ENCODE data around the gene WSCD2. TPM values are rescaled to one million over a fixed set of nuclear protein-coding genes. Genes with fewer than 3 reads are reported as not detected.

Gene WSCD2
- total and polyA plus RNA-seq, 5 donors from 2014 or later = 0.23 to 2.3 (median 1.6) TPM

DNA sequence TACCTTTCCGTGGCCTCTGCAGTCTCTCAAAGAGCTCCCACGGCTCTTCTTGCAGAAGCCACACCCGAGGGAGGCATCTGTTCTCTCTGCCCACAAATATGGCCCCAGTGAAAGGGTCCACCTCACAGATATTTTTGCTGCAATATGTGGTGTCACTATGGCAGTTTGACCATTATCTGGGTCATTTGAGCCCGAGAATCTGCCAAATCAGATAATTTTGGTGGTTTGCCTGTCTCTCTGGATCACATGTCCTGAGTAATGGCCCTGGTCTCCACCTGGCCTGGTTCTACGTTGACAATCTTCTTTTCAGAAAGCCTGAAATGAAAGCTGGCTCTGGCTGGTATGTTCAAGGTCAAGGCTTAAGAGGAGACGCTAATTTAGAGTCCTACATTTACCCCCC, 5.7 kb upstream of the WSCD2 start:
- peaks cover 0 to 1% of the 10 kb centered on the region in 2 experiments for H3K9me3 ChIP-seq (ENCODE audit: control insufficient read depth in 2 of 2, low read length in 2 of 2)
- H3K4me1 Mint-ChIP-seq = peaks cover 0 to 13% (median 3%) of the 10 kb centered on the region in 4 donors
- H3K36me3 Mint-ChIP-seq = no peaks in the 10 kb centered on the region
- H3K4me1 ChIP-seq (ENCODE audit: control insufficient read depth, insufficient read depth, low read length, poor library complexity, severe bottlenecking) = peaks cover 8% of the 10 kb centered on the region
- H3K27me3 ChIP-seq (ENCODE audit: control insufficient read depth, insufficient read depth, low read length) = peaks cover 22% of the 10 kb centered on the region
- DNase-seq (no peak), ATAC-seq (ENCODE audit: low read depth in 2 of 2) (no peak)
- H3K27ac ChIP-seq (ENCODE audit: insufficient read depth, low read length, poor library complexity, severe bottlenecking) = no peak overlapping the region
- H3K36me3 ChIP-seq (ENCODE audit: control insufficient read depth, insufficient read depth, low read length) = no peaks in the 10 kb centered on the region
- H3K4me3 ChIP-seq (ENCODE audit: low read depth, low read length) = no peak overlapping the region
- no peak overlapping the region for H3K27ac Mint-ChIP-seq
- H3K27me3 Mint-ChIP-seq = peaks cover 41% of the 10 kb centered on the region
- H3K9me3 Mint-ChIP-seq = peaks cover 0 to 7% (median 3%) of the 10 kb centered on the region in 7 donors
- no peak overlapping the region for H3K4me3 Mint-ChIP-seq

DNA sequence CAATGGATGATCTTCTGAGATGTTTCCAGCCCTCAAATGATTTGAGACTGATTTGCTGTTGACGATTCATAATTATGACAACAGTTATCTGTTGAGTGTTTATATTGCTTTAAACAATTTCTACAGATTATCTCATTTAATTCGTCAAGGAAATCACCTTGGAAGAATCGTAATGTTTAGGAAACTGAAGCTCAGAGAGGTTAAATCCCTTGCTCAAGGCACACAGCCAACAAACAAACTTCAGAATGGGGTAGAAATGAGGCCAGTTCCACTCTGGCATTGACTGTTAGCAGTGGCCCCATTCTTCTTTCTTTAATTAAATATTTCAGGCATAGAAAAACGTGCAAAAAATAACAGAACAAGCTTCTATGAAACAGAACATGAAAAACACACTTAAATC, 4.0 kb upstream of the WSCD2 start:
- Histone ChIP-seq H3K4me3 (ENCODE audit: low read depth, low read length) (no peak overlapping the region), H3K9me3 (ENCODE audit: control insufficient read depth in 2 of 2, low read length in 2 of 2) (peaks cover 0 to 1% of the 10 kb centered on the region in 2 experiments), H3K36me3 (ENCODE audit: control insufficient read depth, insufficient read depth, low read length) (no peaks in the 10 kb centered on the region), H3K27me3 (ENCODE audit: control insufficient read depth, insufficient read depth, low read length) (peaks cover 28% of the 10 kb centered on the region), H3K4me1 (ENCODE audit: control insufficient read depth, insufficient read depth, low read length, poor library complexity, severe bottlenecking) (peaks cover 8% of the 10 kb centered on the region), H3K27ac (ENCODE audit: insufficient read depth, low read length, poor library complexity, severe bottlenecking) (no peak overlapping the region)
- Mint-ChIP-seq H3K27ac (no peak overlapping the region), H3K9me3 (peaks cover 0 to 7% (median 2%) of the 10 kb centered on the region in 7 donors), H3K36me3 (no peaks in the 10 kb centered on the region), H3K27me3 (peaks cover 43% of the 10 kb centered on the region), H3K4me1 (peaks cover 0 to 9% (median 3%) of the 10 kb centered on the region in 4 donors), H3K4me3 (no peak overlapping the region)
- no peak for ATAC-seq (ENCODE audit: low read depth in 2 of 2)
- no peak for DNase-seq

- Histone ChIP-seq H3K27ac (ENCODE audit: insufficient read depth, low read length, poor library complexity, severe bottlenecking) (no peak overlapping the region), H3K4me1 (ENCODE audit: control insufficient read depth, insufficient read depth, low read length, poor library complexity, severe bottlenecking) (peaks cover 8% of the 10 kb centered on the region), H3K9me3 (ENCODE audit: control insufficient read depth in 2 of 2, low read length in 2 of 2) (peaks cover 0 to 1% of the 10 kb centered on the region in 2 experiments), H3K4me3 (ENCODE audit: low read depth, low read length) (no peak overlapping the region), H3K36me3 (ENCODE audit: control insufficient read depth, insufficient read depth, low read length) (no peaks in the 10 kb centered on the region), H3K27me3 (ENCODE audit: control insufficient read depth, insufficient read depth, low read length) (peaks cover 30% of the 10 kb centered on the region)
- Mint-ChIP-seq H3K4me3 (peak overlapping the region in 1 of 4 donors; percentile 18), H3K36me3 (no peaks in the 10 kb centered on the region), H3K27me3 (peaks cover 49% of the 10 kb centered on the region), H3K4me1 (peaks cover 0 to 13% (median 3%) of the 10 kb centered on the region in 4 donors), H3K9me3 (peaks cover 0 to 5% (median 3%) of the 10 kb centered on the region in 7 donors), H3K27ac (no peak overlapping the region)
- DNase-seq (no peak), ATAC-seq (ENCODE audit: low read depth in 2 of 2) (no peak)
Observed at GRCh38 chr12:108126212-108126611, 2.9 kb upstream of the WSCD2 start.

GRCh38 chr12:108126990-108127501, 2.0 kb upstream of the WSCD2 start:
- H3K9me3 ChIP-seq (ENCODE audit: control insufficient read depth in 2 of 2, low read length in 2 of 2) = peaks cover 0 to 1% of the 10 kb centered on the region in 2 experiments
- no peak overlapping the region for H3K27ac Mint-ChIP-seq
- H3K4me3 ChIP-seq (ENCODE audit: low read depth, low read length) = no peak overlapping the region
- ATAC-seq (ENCODE audit: low read depth in 2 of 2) = no peak
- H3K4me1 ChIP-seq (ENCODE audit: control insufficient read depth, insufficient read depth, low read length, poor library complexity, severe bottlenecking) = peaks cover 8% of the 10 kb centered on the region
- H3K4me3 Mint-ChIP-seq = no peak overlapping the region
- H3K9me3 Mint-ChIP-seq = peaks cover 0 to 5% (median 3%) of the 10 kb centered on the region in 7 donors
- DNase-seq = no peak
- peaks cover 54% of the 10 kb centered on the region for H3K27me3 Mint-ChIP-seq
- no peak overlapping the region for H3K27ac ChIP-seq (ENCODE audit: insufficient read depth, low read length, poor library complexity, severe bottlenecking)
- H3K36me3 Mint-ChIP-seq = no peaks in the 10 kb centered on the region
- no peaks in the 10 kb centered on the region for H3K36me3 ChIP-seq (ENCODE audit: control insufficient read depth, insufficient read depth, low read length)
- peaks cover 0 to 13% (median 3%) of the 10 kb centered on the region in 4 donors for H3K4me1 Mint-ChIP-seq
- peaks cover 30% of the 10 kb centered on the region for H3K27me3 ChIP-seq (ENCODE audit: control insufficient read depth, insufficient read depth, low read length)

- no peak for DNase-seq
- Histone ChIP-seq H3K9me3 (ENCODE audit: control insufficient read depth in 2 of 2, low read length in 2 of 2) (peaks cover 0 to 1% of the 10 kb centered on the region in 2 experiments), H3K4me3 (ENCODE audit: low read depth, low read length) (no peak overlapping the region), H3K4me1 (ENCODE audit: control insufficient read depth, insufficient read depth, low read length, poor library complexity, severe bottlenecking) (peaks cover 8% of the 10 kb centered on the region), H3K27ac (ENCODE audit: insufficient read depth, low read length, poor library complexity, severe bottlenecking) (no peak overlapping the region), H3K27me3 (ENCODE audit: control insufficient read depth, insufficient read depth, low read length) (peaks cover 30% of the 10 kb centered on the region), H3K36me3 (ENCODE audit: control insufficient read depth, insufficient read depth, low read length) (no peaks in the 10 kb centered on the region)
- no peaks in the 10 kb centered on the region for H3K36me3 Mint-ChIP-seq
- H3K4me3 Mint-ChIP-seq = no peak overlapping the region
- peaks cover 54% of the 10 kb centered on the region for H3K27me3 Mint-ChIP-seq
- ATAC-seq (ENCODE audit: low read depth in 2 of 2) = no peak
- peaks cover 0 to 13% (median 3%) of the 10 kb centered on the region in 4 donors for H3K4me1 Mint-ChIP-seq
- H3K27ac Mint-ChIP-seq = no peak overlapping the region
- peaks cover 0 to 4% (median 3%) of the 10 kb centered on the region in 7 donors for H3K9me3 Mint-ChIP-seq
Observed at GRCh38 chr12:108127654-108128053, 1.4 kb upstream of the WSCD2 start.

- peak overlapping the region; percentile 39 to 84 (median 60) for H3K4me3 Mint-ChIP-seq
- peaks cover 8% of the 10 kb centered on the region for H3K4me1 ChIP-seq (ENCODE audit: control insufficient read depth, insufficient read depth, low read length, poor library complexity, severe bottlenecking)
- ATAC-seq (ENCODE audit: low read depth in 2 of 2) = no peak
- peaks cover 0 to 4% (median 2%) of the 10 kb centered on the region in 7 donors for H3K9me3 Mint-ChIP-seq
- H3K36me3 ChIP-seq (ENCODE audit: control insufficient read depth, insufficient read depth, low read length) = no peaks in the 10 kb centered on the region
- H3K4me3 ChIP-seq (ENCODE audit: low read depth, low read length) = no peak overlapping the region
- H3K27me3 Mint-ChIP-seq = peaks cover 47% of the 10 kb centered on the region
- peaks cover 30% of the 10 kb centered on the region for H3K27me3 ChIP-seq (ENCODE audit: control insufficient read depth, insufficient read depth, low read length)
- peaks cover 0 to 1% of the 10 kb centered on the region in 2 experiments for H3K9me3 ChIP-seq (ENCODE audit: control insufficient read depth in 2 of 2, low read length in 2 of 2)
- H3K27ac ChIP-seq (ENCODE audit: insufficient read depth, low read length, poor library complexity, severe bottlenecking) = no peak overlapping the region
- no peaks in the 10 kb centered on the region for H3K36me3 Mint-ChIP-seq
- DNase-seq = no peak
- peak overlapping the region in 1 of 3 donors; percentile 29 for H3K27ac Mint-ChIP-seq
- peaks cover 0 to 13% (median 3%) of the 10 kb centered on the region in 4 donors for H3K4me1 Mint-ChIP-seq
Observed at GRCh38 chr12:108128221-108129016, 669 bp upstream of the WSCD2 start.

DNA sequence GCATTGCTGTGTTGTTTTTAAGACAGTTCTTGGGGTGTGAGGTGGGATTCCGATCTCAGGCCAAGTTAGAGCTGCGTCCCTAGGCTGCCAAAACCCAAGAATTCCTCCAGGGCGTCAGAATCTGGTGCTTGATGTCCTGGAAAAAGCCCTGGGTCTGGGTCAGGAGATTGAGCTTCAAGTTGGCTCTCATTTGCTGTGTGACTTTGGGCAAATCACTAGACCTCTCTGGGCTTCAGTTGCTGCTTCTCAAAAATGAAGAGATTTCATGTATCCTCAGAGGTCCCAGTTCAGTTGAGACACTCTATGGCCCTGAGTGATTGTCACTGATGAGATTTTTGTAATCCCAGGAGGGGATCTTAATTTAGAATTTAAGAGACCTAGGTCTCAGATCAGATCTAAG, 1.9 kb downstream of the WSCD2 start:
- no peaks in the 10 kb centered on the region for H3K9me3 ChIP-seq (ENCODE audit: control insufficient read depth in 2 of 2, low read length in 2 of 2)
- no peak overlapping the region for H3K4me3 ChIP-seq (ENCODE audit: low read depth, low read length)
- ATAC-seq (ENCODE audit: low read depth in 2 of 2) (no peak), DNase-seq (no peak)
- peaks cover 8% of the 10 kb centered on the region for H3K4me1 ChIP-seq (ENCODE audit: control insufficient read depth, insufficient read depth, low read length, poor library complexity, severe bottlenecking)
- no peaks in the 10 kb centered on the region for H3K36me3 Mint-ChIP-seq
- peaks cover 0 to 13% (median 3%) of the 10 kb centered on the region in 4 donors for H3K4me1 Mint-ChIP-seq
- H3K27me3 ChIP-seq (ENCODE audit: control insufficient read depth, insufficient read depth, low read length) = peaks cover 23% of the 10 kb centered on the region
- no peak overlapping the region for H3K27ac Mint-ChIP-seq
- H3K27ac ChIP-seq (ENCODE audit: insufficient read depth, low read length, poor library complexity, severe bottlenecking) = no peak overlapping the region
- H3K4me3 Mint-ChIP-seq = no peak overlapping the region
- peaks cover 0 to 4% (median 1%) of the 10 kb centered on the region in 7 donors for H3K9me3 Mint-ChIP-seq
- H3K27me3 Mint-ChIP-seq = peaks cover 41% of the 10 kb centered on the region
- H3K36me3 ChIP-seq (ENCODE audit: control insufficient read depth, insufficient read depth, low read length) = no peaks in the 10 kb centered on the region
